Smooth muscle cell (in vitro differentiated cells): ENCODE results near the gene GNA12. TPM values are rescaled to one million over a fixed set of nuclear protein-coding genes. Genes with fewer than 3 reads are reported as not detected.

Experiments
- DNase-seq: peaks from one replicate; lab custom pipeline; 2025; ENCODE audit not compliant: unreplicated experiment; lab: John Stamatoyannopoulos, UW
- H2AFZ ChIP-seq: fragments of 200-600 bp; sonication (generic); 2 replicates; pipeline ENCODE4 v1.6.0; 2016; ENCODE audit warnings: antibody characterized with exemption, low read depth, mild to moderate bottlenecking
- H3F3A ChIP-seq: fragments of 200-600 bp; sonication (generic); 2 replicates; pipeline ENCODE4 v1.6.0; 2017; ENCODE audit warnings: antibody characterized with exemption, low read depth
- H3K27ac ChIP-seq: fragments of 200-600 bp; sonication (generic); 2 replicates; pipeline ENCODE4 v1.5.1; 2016; ENCODE audit warnings: low read depth, mild to moderate bottlenecking
- H3K27me3 ChIP-seq: fragments of 200-600 bp; sonication (generic); 2 replicates; pipeline ENCODE4 v1.6.1; 2016; ENCODE audit warnings: low read depth, mild to moderate bottlenecking
- H3K36me3 ChIP-seq: fragments of 200-600 bp; sonication (generic); 2 replicates; pipeline ENCODE4 v1.5.1; 2016; ENCODE audit warnings: low read depth
- H3K4me1 ChIP-seq: fragments of 200-600 bp; sonication (generic); 2 replicates; pipeline ENCODE4 v1.5.1; 2016; ENCODE audit warnings: low read depth
- H3K4me2 ChIP-seq: fragments of 200-600 bp; sonication (generic); 2 replicates; pipeline ENCODE4 v1.6.0; 2016; ENCODE audit warnings: mild to moderate bottlenecking
- H3K4me3 ChIP-seq: fragments of 200-600 bp; sonication (generic); 2 replicates; pipeline ENCODE4 v1.5.1; 2016; ENCODE audit warnings: mild to moderate bottlenecking
- H3K79me2 ChIP-seq: fragments of 200-600 bp; sonication (generic); 2 replicates; pipeline ENCODE4 v1.6.0; 2016; ENCODE audit warnings: low read depth, mild to moderate bottlenecking
- H3K9ac ChIP-seq: fragments of 200-600 bp; sonication (generic); 2 replicates; pipeline ENCODE4 v1.6.0; 2016; ENCODE audit warnings: low read depth
- H3K9me3 ChIP-seq: fragments of 200-600 bp; sonication (generic); replicated peaks from 2 replicates; pipeline ENCODE4 v1.5.1; 2016; ENCODE audit warnings: low read depth
- H4K20me1 ChIP-seq: fragments of 200-600 bp; sonication (generic); 2 replicates; pipeline ENCODE4 v1.6.0; 2016; ENCODE audit warnings: low read depth
- CTCF ChIP-seq: fragments of 200-600 bp; sonication (generic); IDR thresholded peaks from 2 replicates; pipeline ENCODE4 v1.5.1; 2017; ENCODE audit warnings: borderline replicate concordance, mild to moderate bottlenecking, antibody characterized with exemption; ENCODE audit not compliant: insufficient read depth, poor library complexity, severe bottlenecking
- WGBS: methylation state at CpG from one replicate; pipeline ENCODE4 v1.1.7; 2016; ENCODE audit warnings: low lambda C conversion rate; 5-methylcytosine and 5-hydroxymethylcytosine counted together
- polyA plus RNA-seq: library from polyadenylated mRNA; unstranded; fragments of >200 nt; fragmentation: Nextera tagmentation; extraction: Ambion mirVana; gene quantifications from 2 replicates; pipeline ENCODE4 v1.2.1, GENCODE V29; 2016
- total RNA-seq: library from RNA; depleted of rRNA; stranded (reverse); fragments of >200 nt; gene quantifications from 2 replicates; pipeline ENCODE4 v1.2.3, GENCODE V29; 2014

The GNA12 gene
- total and polyA plus RNA-seq, 2 experiments from 2014 or later = 20.3 to 34.7 TPM

GRCh38 chr7:2851497-2851896, 7.4 kb upstream of the GNA12 start:
- 78% methylated on average over 2 of the region's 2 CpGs for whole genome bisulfite sequencing
- no peak overlapping the region for H2AFZ ChIP-seq

GRCh38 chr7:2849941-2850766, 6.0 kb upstream of the GNA12 start:
- no peak overlapping the region for H3K27ac ChIP-seq
- no peak for TF ChIP-seq CTCF
- H2AFZ ChIP-seq = no peak overlapping the region
- H3K79me2 ChIP-seq = no peaks in the 10 kb centered on the region
- H3K4me2 ChIP-seq = no peak overlapping the region
- no peaks in the 10 kb centered on the region for H3K36me3 ChIP-seq
- H3K9me3 ChIP-seq = no peaks in the 10 kb centered on the region
- H3K4me3 ChIP-seq = no peak overlapping the region
- H3K9ac ChIP-seq = no peak overlapping the region
- DNase-seq = no peak
- peaks cover 4% of the 10 kb centered on the region for H3F3A ChIP-seq
- H3K27me3 ChIP-seq = no peaks in the 10 kb centered on the region
- no peaks in the 10 kb centered on the region for H3K4me1 ChIP-seq
- H4K20me1 ChIP-seq = no peaks in the 10 kb centered on the region
- WGBS = 96% methylated on average over 5 of the region's 6 CpGs

More at GRCh38 chr7:2851497-2851896, 7.4 kb upstream of the GNA12 start:
- Histone ChIP-seq H3K4me2 (no peak overlapping the region), H4K20me1 (no peaks in the 10 kb centered on the region), H3K36me3 (no peaks in the 10 kb centered on the region), H3K9me3 (no peaks in the 10 kb centered on the region), H3K27me3 (no peaks in the 10 kb centered on the region), H3K4me3 (no peak overlapping the region), H3K9ac (no peak overlapping the region), H3F3A (peaks cover 4% of the 10 kb centered on the region), H3K4me1 (no peaks in the 10 kb centered on the region), H3K27ac (no peak overlapping the region), H3K79me2 (no peaks in the 10 kb centered on the region)
- DNase-seq = no peak
- no peak for TF ChIP-seq CTCF

- peak overlapping the region; percentile 84 for H3K4me2 ChIP-seq
- H3K4me1 ChIP-seq = peaks cover 16% of the 10 kb centered on the region
- DNase-seq = no peak
- 89% methylated on average over 14 of the region's 14 CpGs for WGBS
- no peak overlapping the region for H3K27ac ChIP-seq
- no peaks in the 10 kb centered on the region for H3K27me3 ChIP-seq
- no peaks in the 10 kb centered on the region for H3K36me3 ChIP-seq
- no peaks in the 10 kb centered on the region for H3F3A ChIP-seq
- no peaks in the 10 kb centered on the region for H3K9me3 ChIP-seq
- H4K20me1 ChIP-seq = peaks cover 34% of the 10 kb centered on the region
- peak overlapping the region; percentile 49 for H3K4me3 ChIP-seq
- no peak overlapping the region for H3K9ac ChIP-seq
- TF ChIP-seq CTCF = no peak
- peak overlapping the region; percentile 40 for H2AFZ ChIP-seq
- H3K79me2 ChIP-seq = peaks cover 37% of the 10 kb centered on the region
These were observed 1.0 kb upstream of the GNA12 start for GRCh38 chr7:2845034-2845592.

GRCh38 chr7:2843711-2844152, 376 bp downstream of the GNA12 start:
- H3K9ac ChIP-seq = peak overlapping the region; percentile 71
- peaks cover 51% of the 10 kb centered on the region for H3K79me2 ChIP-seq
- peaks cover 48% of the 10 kb centered on the region for H4K20me1 ChIP-seq
- peak overlapping the region; percentile 9 for H3K27ac ChIP-seq
- H3F3A ChIP-seq = no peaks in the 10 kb centered on the region
- no peaks in the 10 kb centered on the region for H3K9me3 ChIP-seq
- no peaks in the 10 kb centered on the region for H3K36me3 ChIP-seq
- H3K4me1 ChIP-seq = peaks cover 16% of the 10 kb centered on the region
- H3K27me3 ChIP-seq = no peaks in the 10 kb centered on the region
- H3K4me2 ChIP-seq = peak overlapping the region; percentile 97
- peak overlapping the region; percentile 75 for H3K4me3 ChIP-seq
- TF ChIP-seq CTCF = no peak
- 2% methylated on average over 23 of the region's 64 CpGs for WGBS
- DNase-seq = no peak
- H2AFZ ChIP-seq = no peak overlapping the region
